HG03066 (cell line): ENCODE results near the gene UBAC1.
A peak's percentile ranks its signal among the peaks of the same experiment; 100 is the strongest.
"Not testable (repeated sequence)": the region's sequence is repeated elsewhere in the genome, so short reads cannot be mapped to it uniquely, and the experiment has no call there.

Source experiments
- ATAC-seq: cut with Tn5 transposase; IDR thresholded peaks from one replicate; pipeline ENCODE4 v1.9.1; 2021; ENCODE audit warnings: low read depth; ENCODE audit not compliant: unreplicated experiment

UBAC1 gene

GRCh38 chr9:135925496-135926133 lies 35.6 kb downstream of the UBAC1 start:
- ATAC-seq, result no peak

GRCh38 chr9:135924628-135925338 lies 36.4 kb downstream of the UBAC1 start:
- ATAC-seq, result no peak

GRCh38 chr9:135923508-135923907 lies 37.7 kb downstream of the UBAC1 start:
- ATAC-seq, result no peak

GRCh38 chr9:135921749-135922310 lies 39.3 kb downstream of the UBAC1 start:
- ATAC-seq, result no peak

GRCh38 chr9:135920973-135921585 lies 40.1 kb downstream of the UBAC1 start:
- ATAC-seq, result no peak

GRCh38 chr9:135920256-135920930 lies 40.8 kb downstream of the UBAC1 start:
- ATAC-seq, result no peak

GRCh38 chr9:135919318-135919890 lies 41.8 kb downstream of the UBAC1 start:
- no peak for ATAC-seq

- not testable (repeated sequence) for ATAC-seq
Observed at GRCh38 chr9:135916227-135916626, 44.9 kb downstream of the UBAC1 start.

GRCh38 chr9:135914921-135915320 lies 46.3 kb downstream of the UBAC1 start:
- no peak for ATAC-seq

GRCh38 chr9:135911233-135911632 lies 49.9 kb downstream of the UBAC1 start:
- not testable (repeated sequence) for ATAC-seq

GRCh38 chr9:135910757-135911156 lies 50.4 kb downstream of the UBAC1 start:
- no peak for ATAC-seq

GRCh38 chr9:135910216-135910615 lies 51.0 kb downstream of the UBAC1 start:
- no peak for ATAC-seq

GRCh38 chr9:135909371-135909770 lies 51.8 kb downstream of the UBAC1 start:
- ATAC-seq, result no peak

GRCh38 chr9:135908754-135909204 lies 52.4 kb downstream of the UBAC1 start:
- ATAC-seq, result no peak

GRCh38 chr9:135908093-135908753 lies 53.0 kb downstream of the UBAC1 start:
- ATAC-seq, result no peak

GRCh38 chr9:135907431-135908092 lies 53.6 kb downstream of the UBAC1 start, which contains the start of gene CAMSAP1:
CAMSAP1 (minus strand) TSS chr9:135907546; CDS start chr9:135907159, 387 bp downstream.
- ATAC-seq, result peak; percentile 74

- ATAC-seq, result peak; percentile 16
Observed at GRCh38 chr9:135907006-135907430, 54.2 kb downstream of the UBAC1 start.

GRCh38 chr9:135906291-135907005 lies 54.7 kb downstream of the UBAC1 start:
- peak; percentile 5 for ATAC-seq
